GM23338 (cell line): ENCODE measurements around the gene TECR. TPM values are rescaled to one million over a fixed set of nuclear protein-coding genes. Genes with fewer than 3 reads are reported as not detected.

Experiments
- ATAC-seq: fragments of 200-7000 bp; cut with Tn5 transposase; 3 replicates; pipeline ENCODE4 v1.9.1; 2020
- DNase-seq: peaks from one replicate; pipeline ENCODE4 v3.0.0-alpha.2; 2015; ENCODE audit warnings: low spot score
- H2AFZ ChIP-seq: fragments of 200-600 bp; sonication (generic); 2 replicates; pipeline ENCODE4 v1.8.0; 2016; ENCODE audit warnings: antibody characterized with exemption, mild to moderate bottlenecking, moderate library complexity
- H3F3A ChIP-seq: fragments of 200-600 bp; sonication (generic); replicated peaks from 2 replicates; pipeline ENCODE4 v1.8.0; 2017; ENCODE audit warnings: antibody characterized with exemption, mixed run types, low read depth
- H3K27ac ChIP-seq: fragments of 200-600 bp; sonication (generic); 2 replicates; pipeline ENCODE4 v1.6.1; 2016; ENCODE audit warnings: low read depth
- H3K27me3 ChIP-seq: fragments of 200-600 bp; sonication (generic); 2 replicates; pipeline ENCODE4 v1.8.0; 2016; ENCODE audit warnings: mild to moderate bottlenecking, mixed run types, moderate library complexity; ENCODE audit not compliant: insufficient read depth
- H3K36me3 ChIP-seq: fragments of 200-600 bp; sonication (generic); 2 replicates; pipeline ENCODE4 v1.8.0; 2016; ENCODE audit warnings: mild to moderate bottlenecking; ENCODE audit not compliant: insufficient read depth
- H3K4me1 ChIP-seq: fragments of 200-600 bp; sonication (generic); 2 replicates; pipeline ENCODE4 v1.8.0; 2016; ENCODE audit warnings: mild to moderate bottlenecking, moderate library complexity; ENCODE audit not compliant: insufficient read depth
- H3K4me2 ChIP-seq: fragments of 200-600 bp; sonication (generic); 2 replicates; pipeline ENCODE4 v1.7.1; 2017; ENCODE audit warnings: mixed run types
- H3K4me3 ChIP-seq: fragments of 200-600 bp; sonication (generic); 2 replicates; pipeline ENCODE4 v1.6.1; 2016; ENCODE audit warnings: mixed run types
- H3K79me2 ChIP-seq: fragments of 200-600 bp; sonication (generic); replicated peaks from 2 replicates; pipeline ENCODE4 v1.8.0; 2017; ENCODE audit warnings: mild to moderate bottlenecking; ENCODE audit not compliant: insufficient read depth
- H3K9me2 ChIP-seq: fragments of 200-600 bp; sonication (generic); 2 replicates; pipeline ENCODE4 v1.8.0; 2017; ENCODE audit not compliant: insufficient read depth
- H4K20me1 ChIP-seq: fragments of 200-600 bp; sonication (generic); replicated peaks from 2 replicates; pipeline ENCODE4 v1.8.0; 2017; ENCODE audit warnings: mild to moderate bottlenecking; ENCODE audit not compliant: insufficient read depth
- H3K27ac Mint-ChIP-seq: 2 replicates; pipeline ENCODE4 v1.8.0; 2020; ENCODE audit warnings: inconsistent platforms, mild to moderate bottlenecking, moderate library complexity, mixed read lengths
- H3K27me3 Mint-ChIP-seq: 3 replicates; pipeline ENCODE4 v1.8.0; 2022; ENCODE audit warnings: low read depth, mild to moderate bottlenecking, moderate library complexity, mixed read lengths, inconsistent platforms; ENCODE audit not compliant: insufficient read depth, poor library complexity
- H3K36me3 Mint-ChIP-seq: 3 replicates; pipeline ENCODE4 v1.8.0; 2021; ENCODE audit warnings: low read depth, mild to moderate bottlenecking, inconsistent platforms, moderate library complexity, mixed read lengths
- H3K4me1 Mint-ChIP-seq: 3 replicates; pipeline ENCODE4 v1.8.0; 2020; ENCODE audit warnings: mild to moderate bottlenecking, inconsistent platforms, mixed read lengths
- H3K4me3 Mint-ChIP-seq: 3 replicates; pipeline ENCODE4 v1.8.0; 2021; ENCODE audit warnings: moderate library complexity, mild to moderate bottlenecking, inconsistent platforms, mixed read lengths
- H3K9me3 Mint-ChIP-seq: 3 replicates; pipeline ENCODE4 v1.8.0; 2020; ENCODE audit warnings: moderate library complexity, mild to moderate bottlenecking, inconsistent platforms, mixed read lengths
- CREB1 ChIP-seq: fragments of 250-450 bp; sonication (Bioruptor Pico); IDR thresholded peaks from 2 replicates; pipeline ENCODE4 v1.5.0; 2020; ENCODE audit warnings: low read depth, mild to moderate bottlenecking, moderate library complexity
- EZH2phosphoT487 ChIP-seq: fragments of 200-600 bp; sonication (generic); IDR thresholded peaks from one replicate; pipeline ENCODE4 v1.8.1; 2018; ENCODE audit warnings: antibody characterized with exemption; ENCODE audit not compliant: unreplicated experiment
- JUNB ChIP-seq: IDR thresholded peaks from one replicate; pipeline ENCODE4 v1.6.1; 2016; ENCODE audit warnings: antibody characterized with exemption; ENCODE audit not compliant: unreplicated experiment
- NANOG ChIP-seq: IDR thresholded peaks from 2 replicates; pipeline ENCODE4 v1.6.1; 2016; ENCODE audit warnings: antibody characterized with exemption, borderline replicate concordance
- POLR2AphosphoS5 ChIP-seq: IDR thresholded peaks from 2 replicates; pipeline ENCODE4 v1.6.1; 2016; ENCODE audit warnings: antibody characterized with exemption, low read depth
- ZNF114 ChIP-seq: fragments of 250-450 bp; sonication (Bioruptor Pico); IDR thresholded peaks from 2 replicates; pipeline ENCODE4 v1.5.0; 2020; ENCODE audit warnings: mild to moderate bottlenecking, moderate library complexity
- ZNF331 ChIP-seq: fragments of 250-450 bp; sonication (Bioruptor Pico); IDR thresholded peaks from 2 replicates; pipeline ENCODE4 v1.5.0; 2020; ENCODE audit warnings: low read depth, mild to moderate bottlenecking, moderate library complexity
- polyA plus RNA-seq: library from polyadenylated mRNA; unstranded; fragments of >200 nt; fragmentation: Nextera tagmentation; extraction: Ambion mirVana; gene quantifications from 2 replicates; pipeline ENCODE4 v1.2.1, GENCODE V29; 2016
- total RNA-seq: library from RNA; depleted of rRNA; stranded (reverse); fragments of >200 nt; shearing (Covaris generic); gene quantifications from 2 replicates; pipeline ENCODE4 v1.2.3, GENCODE V29; 2014
- TF ChIP-seq, protein P1 (sequence below), 2 experiments: fragments of 200-600 bp in 1 of 2; sonication (generic) in 1 of 2; conservative IDR thresholded peaks; 2 replicates each; pipeline versions ENCODE4 v1.5.1 to v1.6.1; 2016 to 2017; ENCODE audit warnings: antibody characterized with exemption in 2 of 2, low read depth in 2 of 2, mild to moderate bottlenecking in 2 of 2, moderate library complexity in 1 of 2
- TF ChIP-seq, protein P2 (sequence below): IDR thresholded peaks from one replicate; pipeline ENCODE4 v1.6.1; 2018; ENCODE audit warnings: antibody characterized with exemption; ENCODE audit not compliant: unreplicated experiment

TECR gene
- total and polyA plus RNA-seq, 2 experiments from 2014 or later: 107 to 268 TPM

DNA sequence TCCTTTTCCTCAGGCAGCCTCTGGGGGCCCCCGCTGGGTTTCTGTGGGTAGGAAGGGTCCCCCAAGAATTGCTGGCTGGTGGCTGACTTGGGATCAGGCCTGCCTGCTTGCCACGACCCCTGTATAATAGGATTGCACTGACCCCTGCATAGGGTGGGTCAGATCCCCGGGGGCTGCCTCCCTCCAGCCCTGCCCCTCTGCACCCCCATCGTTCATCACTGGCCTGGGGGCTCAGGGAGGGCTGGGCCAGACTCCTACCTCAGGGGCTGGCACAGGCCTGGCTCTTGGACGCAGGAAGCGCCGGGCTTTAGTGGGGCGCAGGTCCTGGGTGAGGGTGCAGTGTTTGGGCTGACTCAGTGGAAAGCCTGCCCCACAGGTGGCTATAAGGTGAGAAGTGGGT lies 31.9 kb downstream of the TECR start:
- Mint-ChIP-seq H3K4me1 (peaks cover 42% of the 10 kb centered on the region), H3K27me3 (peaks cover 18% of the 10 kb centered on the region), H3K27ac (no peak overlapping the region), H3K36me3 (peaks cover 3% of the 10 kb centered on the region; the same call in 1 of the 3 replicates), H3K9me3 (no peaks in the 10 kb centered on the region), H3K4me3 (no peak overlapping the region)
- peaks cover 4% of the 10 kb centered on the region for H4K20me1 ChIP-seq
- H3K9me2 ChIP-seq: no peaks in the 10 kb centered on the region
- ATAC-seq (no peak), DNase-seq (no peak)
- peaks cover 8% of the 10 kb centered on the region; the same call in 1 of the 2 replicates for H3F3A ChIP-seq
- TF ChIP-seq CREB1 (CRISPR knock-in tag): no peak
- TF ChIP-seq ZNF331 (CRISPR knock-in tag): no peak
- TF ChIP-seq EZH2phosphoT487: no peak
- TF ChIP-seq, protein P1, sequence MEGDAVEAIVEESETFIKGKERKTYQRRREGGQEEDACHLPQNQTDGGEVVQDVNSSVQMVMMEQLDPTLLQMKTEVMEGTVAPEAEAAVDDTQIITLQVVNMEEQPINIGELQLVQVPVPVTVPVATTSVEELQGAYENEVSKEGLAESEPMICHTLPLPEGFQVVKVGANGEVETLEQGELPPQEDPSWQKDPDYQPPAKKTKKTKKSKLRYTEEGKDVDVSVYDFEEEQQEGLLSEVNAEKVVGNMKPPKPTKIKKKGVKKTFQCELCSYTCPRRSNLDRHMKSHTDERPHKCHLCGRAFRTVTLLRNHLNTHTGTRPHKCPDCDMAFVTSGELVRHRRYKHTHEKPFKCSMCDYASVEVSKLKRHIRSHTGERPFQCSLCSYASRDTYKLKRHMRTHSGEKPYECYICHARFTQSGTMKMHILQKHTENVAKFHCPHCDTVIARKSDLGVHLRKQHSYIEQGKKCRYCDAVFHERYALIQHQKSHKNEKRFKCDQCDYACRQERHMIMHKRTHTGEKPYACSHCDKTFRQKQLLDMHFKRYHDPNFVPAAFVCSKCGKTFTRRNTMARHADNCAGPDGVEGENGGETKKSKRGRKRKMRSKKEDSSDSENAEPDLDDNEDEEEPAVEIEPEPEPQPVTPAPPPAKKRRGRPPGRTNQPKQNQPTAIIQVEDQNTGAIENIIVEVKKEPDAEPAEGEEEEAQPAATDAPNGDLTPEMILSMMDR (conservative IDR thresholded peaks at IDR 0.05; ENCODE audit: low read depth in 2 of 2): no peak
- H3K27ac ChIP-seq: peak overlapping the region; percentile 80
- peaks cover 46% of the 10 kb centered on the region for H3K4me1 ChIP-seq
- H2AFZ ChIP-seq: no peak overlapping the region
- H3K36me3 ChIP-seq: no peaks in the 10 kb centered on the region; the same call in 1 of the 2 replicates
- H3K4me3 ChIP-seq: no peak overlapping the region
- H3K27me3 ChIP-seq: no peaks in the 10 kb centered on the region
- peaks cover 47% of the 10 kb centered on the region for H3K79me2 ChIP-seq
- H3K4me2 ChIP-seq: no peak overlapping the region

DNA sequence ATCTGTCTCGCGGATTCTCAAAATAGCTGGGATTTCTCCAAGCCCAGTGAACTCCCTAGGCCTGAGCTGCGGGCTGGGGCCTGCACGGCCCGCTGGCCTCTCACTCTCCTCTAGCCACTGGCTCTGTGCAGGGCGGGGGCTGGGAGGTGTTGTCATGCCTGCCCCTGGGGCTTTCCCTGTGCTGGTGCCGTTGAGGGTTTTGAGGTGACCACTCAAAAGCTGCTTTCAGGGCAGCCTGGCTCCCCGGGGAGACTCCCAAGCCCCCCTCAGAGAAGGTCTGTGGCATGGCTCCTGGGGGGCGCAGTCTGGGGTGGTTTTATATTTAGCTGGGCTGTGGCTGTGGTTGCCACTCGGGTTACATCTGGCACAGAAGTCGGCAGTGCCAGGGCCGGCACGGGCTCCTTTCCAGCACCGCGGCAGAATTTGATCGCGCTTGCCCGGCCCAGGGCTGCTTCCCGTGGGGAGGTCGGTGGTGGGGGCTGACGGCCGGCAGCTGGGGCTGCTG lies 32.5 kb downstream of the TECR start:
- ATAC-seq (peak; percentile 6; the same call in 1 of the 3 replicates), DNase-seq (peak; percentile 49)
- H3K9me3 Mint-ChIP-seq: no peaks in the 10 kb centered on the region
- H4K20me1 ChIP-seq: peaks cover 4% of the 10 kb centered on the region
- H3K27ac Mint-ChIP-seq: peak overlapping the region; percentile 90
- H3K4me3 Mint-ChIP-seq: no peak overlapping the region
- H3K27me3 Mint-ChIP-seq: peaks cover 15% of the 10 kb centered on the region
- no peak overlapping the region for H2AFZ ChIP-seq
- peaks cover 3% of the 10 kb centered on the region; the same call in 1 of the 3 replicates for H3K36me3 Mint-ChIP-seq
- H3K4me3 ChIP-seq: no peak overlapping the region
- H3K27ac ChIP-seq: peak overlapping the region; percentile 80
- H3K79me2 ChIP-seq: peaks cover 46% of the 10 kb centered on the region
- no peak overlapping the region for H3K4me2 ChIP-seq
- H3K27me3 ChIP-seq: no peaks in the 10 kb centered on the region
- H3K9me2 ChIP-seq: no peaks in the 10 kb centered on the region
- H3K4me1 ChIP-seq: peaks cover 46% of the 10 kb centered on the region
- peaks cover 40% of the 10 kb centered on the region for H3K4me1 Mint-ChIP-seq
- no peaks in the 10 kb centered on the region; the same call in 1 of the 2 replicates for H3K36me3 ChIP-seq
- peaks cover 5% of the 10 kb centered on the region; the same call in 1 of the 2 replicates for H3F3A ChIP-seq
- TF ChIP-seq, protein P2, sequence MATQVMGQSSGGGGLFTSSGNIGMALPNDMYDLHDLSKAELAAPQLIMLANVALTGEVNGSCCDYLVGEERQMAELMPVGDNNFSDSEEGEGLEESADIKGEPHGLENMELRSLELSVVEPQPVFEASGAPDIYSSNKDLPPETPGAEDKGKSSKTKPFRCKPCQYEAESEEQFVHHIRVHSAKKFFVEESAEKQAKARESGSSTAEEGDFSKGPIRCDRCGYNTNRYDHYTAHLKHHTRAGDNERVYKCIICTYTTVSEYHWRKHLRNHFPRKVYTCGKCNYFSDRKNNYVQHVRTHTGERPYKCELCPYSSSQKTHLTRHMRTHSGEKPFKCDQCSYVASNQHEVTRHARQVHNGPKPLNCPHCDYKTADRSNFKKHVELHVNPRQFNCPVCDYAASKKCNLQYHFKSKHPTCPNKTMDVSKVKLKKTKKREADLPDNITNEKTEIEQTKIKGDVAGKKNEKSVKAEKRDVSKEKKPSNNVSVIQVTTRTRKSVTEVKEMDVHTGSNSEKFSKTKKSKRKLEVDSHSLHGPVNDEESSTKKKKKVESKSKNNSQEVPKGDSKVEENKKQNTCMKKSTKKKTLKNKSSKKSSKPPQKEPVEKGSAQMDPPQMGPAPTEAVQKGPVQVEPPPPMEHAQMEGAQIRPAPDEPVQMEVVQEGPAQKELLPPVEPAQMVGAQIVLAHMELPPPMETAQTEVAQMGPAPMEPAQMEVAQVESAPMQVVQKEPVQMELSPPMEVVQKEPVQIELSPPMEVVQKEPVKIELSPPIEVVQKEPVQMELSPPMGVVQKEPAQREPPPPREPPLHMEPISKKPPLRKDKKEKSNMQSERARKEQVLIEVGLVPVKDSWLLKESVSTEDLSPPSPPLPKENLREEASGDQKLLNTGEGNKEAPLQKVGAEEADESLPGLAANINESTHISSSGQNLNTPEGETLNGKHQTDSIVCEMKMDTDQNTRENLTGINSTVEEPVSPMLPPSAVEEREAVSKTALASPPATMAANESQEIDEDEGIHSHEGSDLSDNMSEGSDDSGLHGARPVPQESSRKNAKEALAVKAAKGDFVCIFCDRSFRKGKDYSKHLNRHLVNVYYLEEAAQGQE: no peak
- TF ChIP-seq JUNB: no peak
- TF ChIP-seq NANOG: no peak
- no peak for TF ChIP-seq EZH2phosphoT487
- no peak for TF ChIP-seq CREB1 (CRISPR knock-in tag)
- no peak for TF ChIP-seq POLR2AphosphoS5
- no peak for TF ChIP-seq ZNF114 (CRISPR knock-in tag)
- no peak for TF ChIP-seq ZNF331 (CRISPR knock-in tag)
- TF ChIP-seq, protein P1 (conservative IDR thresholded peaks at IDR 0.05; ENCODE audit: low read depth in 2 of 2): no peak
